GM12875 (cell line): Measurements from ENCODE around the gene ZNF687.

Experiments
- H3K4me3 ChIP-seq: one replicate; pipeline ENCODE4 v1.5.1; 2011; ENCODE audit warnings: low read depth, low read length, control low read depth
- CTCF ChIP-seq: IDR thresholded peaks from 2 replicates; pipeline ENCODE4 v1.5.1; 2011; ENCODE audit warnings: low read depth, mild to moderate bottlenecking, control low read depth, inconsistent platforms, low read length, moderate library complexity, borderline replicate concordance; ENCODE audit not compliant: insufficient read depth

Gene ZNF687

GRCh38 chr1:151340870-151341754 is 59.0 kb downstream of the ZNF687 start:
- H3K4me3 ChIP-seq = no peak overlapping the region
- TF ChIP-seq CTCF = peak; percentile 59
